ENCODE measurements around the gene C1QL4. TPM values are rescaled to one million over a fixed set of nuclear protein-coding genes. Genes with fewer than 3 reads are reported as not detected.

C1QL4 gene
- total and polyA plus RNA-seq, 9 of the 15 experiments (the other 6 are each of a cell fraction or from before 2014, with no cell fraction given): 0.08 to 2.1 (median 0.31) TPM

DNA sequence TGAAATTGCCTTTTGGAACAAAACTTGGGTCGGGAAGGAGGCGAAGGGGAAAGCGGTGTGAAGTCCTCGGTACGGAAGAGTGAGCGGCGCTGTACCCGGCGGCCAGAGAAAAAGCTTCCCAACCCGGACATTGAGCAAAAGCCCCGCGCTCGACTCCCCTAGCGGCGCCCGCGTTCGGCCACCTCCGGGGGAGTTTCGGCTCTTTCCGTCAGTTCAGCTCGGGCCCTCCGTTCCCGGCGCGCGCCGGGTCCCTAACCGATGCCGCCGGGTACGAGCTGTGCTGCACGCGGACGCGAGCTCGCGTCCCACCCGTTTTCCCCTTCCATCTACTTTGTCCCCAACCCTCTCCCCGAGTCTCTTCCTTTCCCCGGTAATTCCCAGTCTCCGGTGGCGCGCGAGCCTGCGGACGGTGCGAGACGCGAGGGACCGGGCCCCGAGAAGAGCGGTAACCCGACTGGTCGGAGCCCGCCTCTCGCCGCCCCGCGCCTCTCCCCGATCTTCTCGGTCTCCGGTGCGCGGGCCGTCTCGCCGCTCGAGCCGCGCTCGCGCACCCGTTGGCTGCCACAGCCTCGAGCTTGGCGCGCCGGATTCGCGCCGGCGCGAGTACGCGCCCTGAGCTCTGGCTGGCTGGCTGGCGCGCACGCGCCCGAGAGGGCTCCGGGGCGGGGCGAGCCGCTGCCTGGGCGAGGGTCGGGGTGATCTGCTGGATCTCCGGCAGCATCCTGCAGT is 29.8 kb upstream of the C1QL4 start (continued):
- TF ChIP-seq, protein P1, sequence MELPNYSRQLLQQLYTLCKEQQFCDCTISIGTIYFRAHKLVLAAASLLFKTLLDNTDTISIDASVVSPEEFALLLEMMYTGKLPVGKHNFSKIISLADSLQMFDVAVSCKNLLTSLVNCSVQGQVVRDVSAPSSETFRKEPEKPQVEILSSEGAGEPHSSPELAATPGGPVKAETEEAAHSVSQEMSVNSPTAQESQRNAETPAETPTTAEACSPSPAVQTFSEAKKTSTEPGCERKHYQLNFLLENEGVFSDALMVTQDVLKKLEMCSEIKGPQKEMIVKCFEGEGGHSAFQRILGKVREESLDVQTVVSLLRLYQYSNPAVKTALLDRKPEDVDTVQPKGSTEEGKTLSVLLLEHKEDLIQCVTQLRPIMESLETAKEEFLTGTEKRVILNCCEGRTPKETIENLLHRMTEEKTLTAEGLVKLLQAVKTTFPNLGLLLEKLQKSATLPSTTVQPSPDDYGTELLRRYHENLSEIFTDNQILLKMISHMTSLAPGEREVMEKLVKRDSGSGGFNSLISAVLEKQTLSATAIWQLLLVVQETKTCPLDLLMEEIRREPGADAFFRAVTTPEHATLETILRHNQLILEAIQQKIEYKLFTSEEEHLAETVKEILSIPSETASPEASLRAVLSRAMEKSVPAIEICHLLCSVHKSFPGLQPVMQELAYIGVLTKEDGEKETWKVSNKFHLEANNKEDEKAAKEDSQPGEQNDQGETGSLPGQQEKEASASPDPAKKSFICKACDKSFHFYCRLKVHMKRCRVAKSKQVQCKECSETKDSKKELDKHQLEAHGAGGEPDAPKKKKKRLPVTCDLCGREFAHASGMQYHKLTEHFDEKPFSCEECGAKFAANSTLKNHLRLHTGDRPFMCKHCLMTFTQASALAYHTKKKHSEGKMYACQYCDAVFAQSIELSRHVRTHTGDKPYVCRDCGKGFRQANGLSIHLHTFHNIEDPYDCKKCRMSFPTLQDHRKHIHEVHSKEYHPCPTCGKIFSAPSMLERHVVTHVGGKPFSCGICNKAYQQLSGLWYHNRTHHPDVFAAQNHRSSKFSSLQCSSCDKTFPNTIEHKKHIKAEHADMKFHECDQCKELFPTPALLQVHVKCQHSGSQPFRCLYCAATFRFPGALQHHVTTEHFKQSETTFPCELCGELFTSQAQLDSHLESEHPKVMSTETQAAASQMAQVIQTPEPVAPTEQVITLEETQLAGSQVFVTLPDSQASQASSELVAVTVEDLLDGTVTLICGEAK (IDR thresholded peaks at IDR 0.05): peak; percentile 54; the same call in 1 of the 2 replicates
- TF ChIP-seq, protein P1 (CRISPR knock-in tag; IDR thresholded peaks at IDR 0.05): no peak
- TF ChIP-seq ZNF12 (CRISPR knock-in tag; IDR thresholded peaks at IDR 0.05): peak; percentile 46; the same call in 1 of the 2 replicates
- no peak for TF ChIP-seq HOXB6 (CRISPR knock-in tag; IDR thresholded peaks at IDR 0.05; ENCODE audit: borderline replicate concordance)
- TF ChIP-seq ZNF41 (CRISPR knock-in tag; conservative IDR thresholded peaks at IDR 0.05): no peak
- TF ChIP-seq ZNF24 (IDR thresholded peaks at IDR 0.05): no peak
- TF ChIP-seq, protein P2, sequence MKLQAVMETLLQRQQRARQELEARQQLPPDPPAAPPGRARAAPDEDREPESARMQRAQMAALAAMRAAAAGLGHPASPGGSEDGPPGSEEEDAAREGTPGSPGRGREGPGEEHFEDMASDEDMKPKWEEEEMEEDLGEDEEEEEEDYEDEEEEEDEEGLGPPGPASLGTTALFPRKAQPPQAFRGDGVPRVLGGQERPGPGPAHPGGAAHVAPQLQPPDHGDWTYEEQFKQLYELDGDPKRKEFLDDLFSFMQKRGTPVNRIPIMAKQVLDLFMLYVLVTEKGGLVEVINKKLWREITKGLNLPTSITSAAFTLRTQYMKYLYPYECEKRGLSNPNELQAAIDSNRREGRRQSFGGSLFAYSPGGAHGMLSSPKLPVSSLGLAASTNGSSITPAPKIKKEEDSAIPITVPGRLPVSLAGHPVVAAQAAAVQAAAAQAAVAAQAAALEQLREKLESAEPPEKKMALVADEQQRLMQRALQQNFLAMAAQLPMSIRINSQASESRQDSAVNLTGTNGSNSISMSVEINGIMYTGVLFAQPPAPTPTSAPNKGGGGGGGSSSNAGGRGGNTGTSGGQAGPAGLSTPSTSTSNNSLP (IDR thresholded peaks at IDR 0.05; ENCODE audit: borderline replicate concordance, low read depth, low read length): no peak
- no peak for TF ChIP-seq ZNF133 (CRISPR knock-in tag; IDR thresholded peaks at IDR 0.05)
- no peak for TF ChIP-seq EP300 (IDR thresholded peaks at IDR 0.05; ENCODE audit: low read length)
- TF ChIP-seq TAF9B (IDR thresholded peaks at IDR 0.05; ENCODE audit: partially characterized antibody): peak; percentile 43
- TF ChIP-seq NUFIP1 (IDR thresholded peaks at IDR 0.05; ENCODE audit: partially characterized antibody): no peak
- no peak for TF ChIP-seq PRMT5 (CRISPR knock-in tag; IDR thresholded peaks at IDR 0.05)

Measured in K562 (cell line).